Loucy (cell line): ENCODE measurements around the gene ERCC1.

Experiments
- H2AFZ ChIP-seq: fragments of 200-600 bp; sonication (generic); 2 replicates; pipeline ENCODE4 v1.6.0; 2016; ENCODE audit warnings: antibody characterized with exemption, mild to moderate bottlenecking, low read length, moderate library complexity
- H3F3A ChIP-seq: fragments of 200-600 bp; 2 replicates; pipeline ENCODE4 v1.6.0; 2016; ENCODE audit warnings: antibody characterized with exemption, low read depth, mild to moderate bottlenecking
- H3K27me3 ChIP-seq: fragments of 200-600 bp; sonication (generic); 2 replicates; pipeline ENCODE4 v1.6.1; 2014; ENCODE audit warnings: low read length, mild to moderate bottlenecking; ENCODE audit not compliant: insufficient read depth, poor library complexity, severe bottlenecking
- H3K36me3 ChIP-seq: fragments of 200-600 bp; sonication (generic); 2 replicates; pipeline ENCODE4 v1.6.1; 2016; ENCODE audit warnings: low read length; ENCODE audit not compliant: insufficient read depth
- H3K4me1 ChIP-seq: fragments of 200-600 bp; sonication (generic); 2 replicates; pipeline ENCODE4 v1.5.1; 2014; ENCODE audit warnings: low read length, mild to moderate bottlenecking; ENCODE audit not compliant: insufficient read depth, poor library complexity, severe bottlenecking
- H3K4me2 ChIP-seq: fragments of 200-600 bp; sonication (generic); 2 replicates; pipeline ENCODE4 v1.6.0; 2014; ENCODE audit warnings: antibody characterized with exemption, low read length, low read depth, mild to moderate bottlenecking; ENCODE audit not compliant: poor library complexity, severe bottlenecking
- H3K4me3 ChIP-seq: fragments of 200-600 bp; sonication (generic); 2 replicates; pipeline ENCODE4 v1.5.1; 2014; ENCODE audit warnings: low read length, mild to moderate bottlenecking, mixed read lengths; ENCODE audit not compliant: poor library complexity, severe bottlenecking
- H3K79me2 ChIP-seq: fragments of 200-600 bp; sonication (generic); 2 replicates; pipeline ENCODE4 v1.6.1; 2014; ENCODE audit warnings: low read length; ENCODE audit not compliant: insufficient read depth
- H3K9ac ChIP-seq: fragments of 200-600 bp; sonication (generic); 2 replicates; pipeline ENCODE4 v1.6.0; 2014; ENCODE audit warnings: mild to moderate bottlenecking, low read depth, low read length, moderate library complexity; ENCODE audit not compliant: poor library complexity, severe bottlenecking
- H3K9me2 ChIP-seq: fragments of 200-600 bp; sonication (generic); replicated peaks from 2 replicates; pipeline ENCODE4 v1.6.1; 2016; ENCODE audit warnings: low read depth, low read length, mixed read lengths
- H3K9me3 ChIP-seq: fragments of 200-600 bp; sonication (generic); 2 replicates; pipeline ENCODE4 v1.6.1; 2014; ENCODE audit warnings: mild to moderate bottlenecking, antibody characterized with exemption, low read length, low read depth; ENCODE audit not compliant: insufficient read depth
- H4K20me1 ChIP-seq: fragments of 200-600 bp; sonication (generic); 2 replicates; pipeline ENCODE4 v1.6.0; 2014; ENCODE audit warnings: antibody characterized with exemption, low read length, mild to moderate bottlenecking; ENCODE audit not compliant: insufficient read depth, poor library complexity, severe bottlenecking
- EZH2phosphoT487 ChIP-seq: fragments of 200-600 bp; IDR thresholded peaks from 2 replicates; pipeline ENCODE4 v1.6.1; 2018; ENCODE audit warnings: antibody characterized with exemption, mild to moderate bottlenecking, moderate library complexity, borderline replicate concordance
- TF ChIP-seq, protein P1 (sequence below): fragments of 200-600 bp; sonication (generic); conservative IDR thresholded peaks from 2 replicates; pipeline ENCODE4 v1.5.1; 2014; ENCODE audit warnings: mild to moderate bottlenecking, antibody characterized with exemption, low read length

ERCC1 gene

DNA sequence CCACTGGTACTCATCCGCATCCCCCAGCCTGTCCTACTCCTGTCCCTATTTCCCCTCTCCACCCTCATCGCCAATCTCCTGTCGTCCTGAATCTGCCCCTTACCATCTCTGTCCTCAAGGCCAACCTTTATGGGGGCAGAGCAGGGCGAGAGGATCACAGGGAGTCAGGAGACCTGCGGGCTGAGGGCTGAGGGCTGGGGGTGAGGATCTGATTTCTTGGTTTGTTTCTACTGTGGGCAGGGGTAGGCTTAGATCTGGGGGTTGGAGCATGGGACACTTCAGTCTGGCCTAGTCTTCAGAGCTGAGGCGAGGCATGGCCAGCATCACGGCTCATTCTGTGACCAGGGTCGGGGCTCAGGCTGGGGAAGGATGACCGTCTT lies 16.5 kb upstream of the ERCC1 start:
- Histone ChIP-seq H3F3A (no peaks in the 10 kb centered on the region), H3K4me2 (peak overlapping the region; percentile 64), H3K9me3 (no peaks in the 10 kb centered on the region), H3K79me2 (no peaks in the 10 kb centered on the region), H4K20me1 (no peaks in the 10 kb centered on the region), H3K4me1 (peaks cover 15% of the 10 kb centered on the region), H3K36me3 (no peaks in the 10 kb centered on the region), H2AFZ (peak overlapping the region; percentile 83), H3K4me3 (peak overlapping the region; percentile 79), H3K9ac (peak overlapping the region; percentile 59), H3K27me3 (no peaks in the 10 kb centered on the region), H3K9me2 (no peaks in the 10 kb centered on the region)
- TF ChIP-seq, protein P1, sequence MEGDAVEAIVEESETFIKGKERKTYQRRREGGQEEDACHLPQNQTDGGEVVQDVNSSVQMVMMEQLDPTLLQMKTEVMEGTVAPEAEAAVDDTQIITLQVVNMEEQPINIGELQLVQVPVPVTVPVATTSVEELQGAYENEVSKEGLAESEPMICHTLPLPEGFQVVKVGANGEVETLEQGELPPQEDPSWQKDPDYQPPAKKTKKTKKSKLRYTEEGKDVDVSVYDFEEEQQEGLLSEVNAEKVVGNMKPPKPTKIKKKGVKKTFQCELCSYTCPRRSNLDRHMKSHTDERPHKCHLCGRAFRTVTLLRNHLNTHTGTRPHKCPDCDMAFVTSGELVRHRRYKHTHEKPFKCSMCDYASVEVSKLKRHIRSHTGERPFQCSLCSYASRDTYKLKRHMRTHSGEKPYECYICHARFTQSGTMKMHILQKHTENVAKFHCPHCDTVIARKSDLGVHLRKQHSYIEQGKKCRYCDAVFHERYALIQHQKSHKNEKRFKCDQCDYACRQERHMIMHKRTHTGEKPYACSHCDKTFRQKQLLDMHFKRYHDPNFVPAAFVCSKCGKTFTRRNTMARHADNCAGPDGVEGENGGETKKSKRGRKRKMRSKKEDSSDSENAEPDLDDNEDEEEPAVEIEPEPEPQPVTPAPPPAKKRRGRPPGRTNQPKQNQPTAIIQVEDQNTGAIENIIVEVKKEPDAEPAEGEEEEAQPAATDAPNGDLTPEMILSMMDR, result no peak
- TF ChIP-seq EZH2phosphoT487, result no peak

- no peaks in the 10 kb centered on the region for H3K9me2 ChIP-seq
- TF ChIP-seq, protein P1, result peak; percentile 91
- TF ChIP-seq EZH2phosphoT487, result no peak
- H3K4me2 ChIP-seq, result peak overlapping the region; percentile 64
- peak overlapping the region; percentile 79 for H3K4me3 ChIP-seq
- no peaks in the 10 kb centered on the region for H3K9me3 ChIP-seq
- no peaks in the 10 kb centered on the region for H4K20me1 ChIP-seq
- no peaks in the 10 kb centered on the region for H3F3A ChIP-seq
- H3K4me1 ChIP-seq, result peaks cover 15% of the 10 kb centered on the region
- H3K9ac ChIP-seq, result peak overlapping the region; percentile 59
- peak overlapping the region; percentile 83 for H2AFZ ChIP-seq
- no peaks in the 10 kb centered on the region for H3K79me2 ChIP-seq
- H3K36me3 ChIP-seq, result no peaks in the 10 kb centered on the region
- H3K27me3 ChIP-seq, result no peaks in the 10 kb centered on the region
Measured at GRCh38 chr19:45439569-45440258, 16.0 kb upstream of the ERCC1 start.

GRCh38 chr19:45439190-45439568 lies 15.5 kb upstream of the ERCC1 start:
- H3F3A ChIP-seq, result no peaks in the 10 kb centered on the region
- no peaks in the 10 kb centered on the region for H3K9me3 ChIP-seq
- H3K4me2 ChIP-seq, result peak overlapping the region; percentile 64
- TF ChIP-seq, protein P1, result no peak
- TF ChIP-seq EZH2phosphoT487, result no peak
- H3K4me3 ChIP-seq, result peak overlapping the region; percentile 79
- no peak overlapping the region for H3K9ac ChIP-seq
- H3K9me2 ChIP-seq, result no peaks in the 10 kb centered on the region
- peak overlapping the region; percentile 83; the same call in 1 of the 2 replicates for H2AFZ ChIP-seq
- no peaks in the 10 kb centered on the region for H4K20me1 ChIP-seq
- peaks cover 15% of the 10 kb centered on the region for H3K4me1 ChIP-seq
- no peaks in the 10 kb centered on the region for H3K79me2 ChIP-seq
- no peaks in the 10 kb centered on the region for H3K36me3 ChIP-seq
- no peaks in the 10 kb centered on the region for H3K27me3 ChIP-seq
